Measurements from ENCODE around the gene SH3RF3.

- TF ChIP-seq POLR2AphosphoS5 (IDR thresholded peaks at IDR 0.05; ENCODE audit: insufficient read depth in 1 of 2, low read depth in 1 of 2) (no peak), CTCF (IDR thresholded peaks at IDR 0.05) (no peak)
These were observed 342.7 kb downstream of the SH3RF3 start for GRCh38 chr2:109471658-109472057.

Data from vagina (tissue), 2 donors.